HCT116 (cell line): Measurements from ENCODE around the gene SLC6A12.

Experiments
- POLR2A ChIP-seq: IDR thresholded peaks from 2 replicates; pipeline ENCODE4 v1.7.0; 2011; ENCODE audit warnings: borderline replicate concordance; ENCODE audit not compliant: insufficient read depth, insufficient read length; ENCODE audit errors: extremely low read depth
- POLR2AphosphoS5 ChIP-seq: IDR thresholded peaks from 2 replicates; pipeline ENCODE4 v1.6.1; 2011; ENCODE audit warnings: mild to moderate bottlenecking, low read depth, low read length, moderate library complexity
- RAD21 ChIP-seq: IDR thresholded peaks from 2 replicates; pipeline ENCODE4 v1.6.1; 2012; ENCODE audit warnings: low read depth, mild to moderate bottlenecking
- TF ChIP-seq, protein P1 (sequence below): IDR thresholded peaks from 2 replicates; pipeline ENCODE4 v1.6.1; 2012; ENCODE audit warnings: low read depth
- TF ChIP-seq, protein P2 (sequence below), 3 experiments: fragments of 200-600 bp in 1 of 3; sonication (generic) in 1 of 3; IDR thresholded peaks in 2 of 3; conservative IDR thresholded peaks in 1 of 3; 2 replicates each; pipeline ENCODE4 v1.5.1; 2012 to 2017; ENCODE audit warnings: low read depth in 2 of 3, low read length in 2 of 3, antibody characterized with exemption in 1 of 3, borderline replicate concordance in 1 of 3, control low read depth in 1 of 3, mild to moderate bottlenecking in 1 of 3, mixed read lengths in 1 of 3, mixed run types in 1 of 3, moderate library complexity in 1 of 3; ENCODE audit not compliant: insufficient read depth in 1 of 3

DNA sequence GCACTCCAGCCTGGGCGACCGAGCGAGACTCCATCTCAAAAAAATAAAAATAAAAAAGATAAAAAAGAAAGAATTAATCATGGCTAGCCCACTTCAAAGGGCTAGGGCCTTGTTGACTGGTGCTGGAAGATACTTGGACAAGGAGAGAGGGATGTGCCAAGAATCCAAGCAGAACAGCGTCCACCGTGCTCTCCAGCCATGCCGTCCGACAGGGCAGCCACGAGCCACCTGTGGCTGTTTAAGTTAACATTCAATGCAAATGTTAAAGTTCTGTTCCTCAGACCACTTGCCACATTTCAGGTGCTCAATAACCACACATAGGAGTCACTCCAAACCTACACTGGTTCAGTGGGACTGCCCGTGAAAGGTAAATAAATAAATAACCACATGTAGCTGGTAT is 27.3 kb upstream of the SLC6A12 start:
- TF ChIP-seq, protein P1, sequence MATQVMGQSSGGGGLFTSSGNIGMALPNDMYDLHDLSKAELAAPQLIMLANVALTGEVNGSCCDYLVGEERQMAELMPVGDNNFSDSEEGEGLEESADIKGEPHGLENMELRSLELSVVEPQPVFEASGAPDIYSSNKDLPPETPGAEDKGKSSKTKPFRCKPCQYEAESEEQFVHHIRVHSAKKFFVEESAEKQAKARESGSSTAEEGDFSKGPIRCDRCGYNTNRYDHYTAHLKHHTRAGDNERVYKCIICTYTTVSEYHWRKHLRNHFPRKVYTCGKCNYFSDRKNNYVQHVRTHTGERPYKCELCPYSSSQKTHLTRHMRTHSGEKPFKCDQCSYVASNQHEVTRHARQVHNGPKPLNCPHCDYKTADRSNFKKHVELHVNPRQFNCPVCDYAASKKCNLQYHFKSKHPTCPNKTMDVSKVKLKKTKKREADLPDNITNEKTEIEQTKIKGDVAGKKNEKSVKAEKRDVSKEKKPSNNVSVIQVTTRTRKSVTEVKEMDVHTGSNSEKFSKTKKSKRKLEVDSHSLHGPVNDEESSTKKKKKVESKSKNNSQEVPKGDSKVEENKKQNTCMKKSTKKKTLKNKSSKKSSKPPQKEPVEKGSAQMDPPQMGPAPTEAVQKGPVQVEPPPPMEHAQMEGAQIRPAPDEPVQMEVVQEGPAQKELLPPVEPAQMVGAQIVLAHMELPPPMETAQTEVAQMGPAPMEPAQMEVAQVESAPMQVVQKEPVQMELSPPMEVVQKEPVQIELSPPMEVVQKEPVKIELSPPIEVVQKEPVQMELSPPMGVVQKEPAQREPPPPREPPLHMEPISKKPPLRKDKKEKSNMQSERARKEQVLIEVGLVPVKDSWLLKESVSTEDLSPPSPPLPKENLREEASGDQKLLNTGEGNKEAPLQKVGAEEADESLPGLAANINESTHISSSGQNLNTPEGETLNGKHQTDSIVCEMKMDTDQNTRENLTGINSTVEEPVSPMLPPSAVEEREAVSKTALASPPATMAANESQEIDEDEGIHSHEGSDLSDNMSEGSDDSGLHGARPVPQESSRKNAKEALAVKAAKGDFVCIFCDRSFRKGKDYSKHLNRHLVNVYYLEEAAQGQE: no peak
- TF ChIP-seq, protein P2, sequence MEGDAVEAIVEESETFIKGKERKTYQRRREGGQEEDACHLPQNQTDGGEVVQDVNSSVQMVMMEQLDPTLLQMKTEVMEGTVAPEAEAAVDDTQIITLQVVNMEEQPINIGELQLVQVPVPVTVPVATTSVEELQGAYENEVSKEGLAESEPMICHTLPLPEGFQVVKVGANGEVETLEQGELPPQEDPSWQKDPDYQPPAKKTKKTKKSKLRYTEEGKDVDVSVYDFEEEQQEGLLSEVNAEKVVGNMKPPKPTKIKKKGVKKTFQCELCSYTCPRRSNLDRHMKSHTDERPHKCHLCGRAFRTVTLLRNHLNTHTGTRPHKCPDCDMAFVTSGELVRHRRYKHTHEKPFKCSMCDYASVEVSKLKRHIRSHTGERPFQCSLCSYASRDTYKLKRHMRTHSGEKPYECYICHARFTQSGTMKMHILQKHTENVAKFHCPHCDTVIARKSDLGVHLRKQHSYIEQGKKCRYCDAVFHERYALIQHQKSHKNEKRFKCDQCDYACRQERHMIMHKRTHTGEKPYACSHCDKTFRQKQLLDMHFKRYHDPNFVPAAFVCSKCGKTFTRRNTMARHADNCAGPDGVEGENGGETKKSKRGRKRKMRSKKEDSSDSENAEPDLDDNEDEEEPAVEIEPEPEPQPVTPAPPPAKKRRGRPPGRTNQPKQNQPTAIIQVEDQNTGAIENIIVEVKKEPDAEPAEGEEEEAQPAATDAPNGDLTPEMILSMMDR (IDR thresholded peaks at IDR 0.05 in 2 of 3, conservative IDR thresholded peaks at IDR 0.05 in 1 of 3; ENCODE audit: borderline replicate concordance in 1 of 3, insufficient read depth in 1 of 3, low read depth in 2 of 3, low read length in 2 of 3): no peak
- TF ChIP-seq POLR2AphosphoS5 (no peak), POLR2A (no peak), RAD21 (no peak)
